ENCODE measurements around the gene GRIN3A.

GRIN3A gene

DNA sequence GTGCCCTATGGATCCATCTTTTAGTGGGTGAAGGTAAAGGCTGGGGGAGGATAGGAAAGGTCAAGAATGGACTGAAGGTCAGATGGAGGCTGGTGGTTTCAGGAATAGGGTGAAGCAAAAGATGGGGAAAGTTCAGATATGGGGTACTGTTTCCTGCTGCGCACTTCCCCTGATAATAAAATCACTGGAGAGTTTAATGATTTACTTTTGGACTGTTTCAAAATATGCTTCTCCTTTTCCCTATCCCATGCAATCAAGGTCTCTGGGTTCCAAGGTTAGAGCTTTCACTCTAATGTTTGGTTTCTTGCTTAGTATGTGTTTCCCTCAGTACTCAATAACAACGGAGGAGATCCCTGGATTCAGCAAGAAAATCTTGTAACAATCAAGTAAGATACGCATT is 132.9 kb downstream of the GRIN3A start:
- no peak overlapping the region for H3K4me3 ChIP-seq (replicated peaks in 1 of 2; ENCODE audit: low read depth in 2 of 2, low read length in 2 of 2)
- DNase-seq (ENCODE audit: low read depth in 2 of 2), result no peak
- TF ChIP-seq, protein P1, sequence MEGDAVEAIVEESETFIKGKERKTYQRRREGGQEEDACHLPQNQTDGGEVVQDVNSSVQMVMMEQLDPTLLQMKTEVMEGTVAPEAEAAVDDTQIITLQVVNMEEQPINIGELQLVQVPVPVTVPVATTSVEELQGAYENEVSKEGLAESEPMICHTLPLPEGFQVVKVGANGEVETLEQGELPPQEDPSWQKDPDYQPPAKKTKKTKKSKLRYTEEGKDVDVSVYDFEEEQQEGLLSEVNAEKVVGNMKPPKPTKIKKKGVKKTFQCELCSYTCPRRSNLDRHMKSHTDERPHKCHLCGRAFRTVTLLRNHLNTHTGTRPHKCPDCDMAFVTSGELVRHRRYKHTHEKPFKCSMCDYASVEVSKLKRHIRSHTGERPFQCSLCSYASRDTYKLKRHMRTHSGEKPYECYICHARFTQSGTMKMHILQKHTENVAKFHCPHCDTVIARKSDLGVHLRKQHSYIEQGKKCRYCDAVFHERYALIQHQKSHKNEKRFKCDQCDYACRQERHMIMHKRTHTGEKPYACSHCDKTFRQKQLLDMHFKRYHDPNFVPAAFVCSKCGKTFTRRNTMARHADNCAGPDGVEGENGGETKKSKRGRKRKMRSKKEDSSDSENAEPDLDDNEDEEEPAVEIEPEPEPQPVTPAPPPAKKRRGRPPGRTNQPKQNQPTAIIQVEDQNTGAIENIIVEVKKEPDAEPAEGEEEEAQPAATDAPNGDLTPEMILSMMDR (IDR thresholded peaks at IDR 0.05; ENCODE audit: low read depth, low read length), result no peak

GRCh38 chr9:101604296-101604695 is 134.2 kb downstream of the GRIN3A start:
- DNase-seq (ENCODE audit: low read depth in 2 of 2), result no peak
- TF ChIP-seq, protein P1 (IDR thresholded peaks at IDR 0.05; ENCODE audit: low read depth, low read length), result no peak
- no peak overlapping the region for H3K4me3 ChIP-seq (replicated peaks in 1 of 2; ENCODE audit: low read depth in 2 of 2, low read length in 2 of 2)

DNA sequence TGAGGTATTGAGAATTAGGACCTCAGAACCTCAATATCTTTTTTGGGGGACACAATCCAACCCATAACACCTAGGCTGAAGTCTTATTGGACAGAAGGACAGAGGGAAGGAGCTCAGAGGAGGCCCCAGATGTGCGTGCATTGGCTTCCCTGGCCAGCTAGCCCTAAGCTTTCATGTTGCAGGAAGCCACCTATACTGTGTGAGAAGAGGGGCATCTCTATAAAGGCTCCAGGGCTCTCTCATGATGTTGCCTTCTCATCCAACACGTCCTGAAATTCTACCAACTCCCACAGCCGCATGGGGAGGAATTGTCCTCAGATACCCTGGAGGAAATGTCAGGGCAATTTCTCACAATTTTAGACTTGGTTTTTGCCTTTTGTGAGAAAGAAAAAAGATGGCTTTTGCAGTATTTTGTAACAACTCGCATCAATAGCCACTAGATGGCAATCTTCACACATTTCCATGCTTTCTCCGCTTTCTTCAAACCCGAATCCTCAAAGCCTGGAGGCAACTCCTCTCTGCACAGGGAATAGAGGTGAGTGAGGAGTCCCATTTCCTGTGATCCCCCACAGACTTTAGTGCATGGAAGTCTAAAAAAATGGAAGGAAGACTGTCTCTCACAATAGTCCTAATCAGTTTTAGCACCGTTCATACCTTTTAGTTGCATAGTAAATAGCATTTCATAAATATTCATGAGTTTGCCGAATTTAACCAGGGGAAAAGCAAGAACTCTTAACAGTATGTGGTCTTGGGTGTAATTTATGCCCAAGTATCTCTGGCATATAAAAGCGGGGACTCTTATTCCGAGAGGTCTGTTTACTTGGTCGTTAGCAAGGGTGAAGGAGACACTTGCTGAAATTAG is 136.3 kb downstream of the GRIN3A start:
- DNase-seq (ENCODE audit: low read depth in 2 of 2), result peak; percentile 60 to 69
- H3K4me3 ChIP-seq (replicated peaks in 1 of 2; ENCODE audit: low read depth in 2 of 2, low read length in 2 of 2), result no peak overlapping the region
- TF ChIP-seq, protein P1 (IDR thresholded peaks at IDR 0.05; ENCODE audit: low read depth, low read length), result peak; percentile 75

DNA sequence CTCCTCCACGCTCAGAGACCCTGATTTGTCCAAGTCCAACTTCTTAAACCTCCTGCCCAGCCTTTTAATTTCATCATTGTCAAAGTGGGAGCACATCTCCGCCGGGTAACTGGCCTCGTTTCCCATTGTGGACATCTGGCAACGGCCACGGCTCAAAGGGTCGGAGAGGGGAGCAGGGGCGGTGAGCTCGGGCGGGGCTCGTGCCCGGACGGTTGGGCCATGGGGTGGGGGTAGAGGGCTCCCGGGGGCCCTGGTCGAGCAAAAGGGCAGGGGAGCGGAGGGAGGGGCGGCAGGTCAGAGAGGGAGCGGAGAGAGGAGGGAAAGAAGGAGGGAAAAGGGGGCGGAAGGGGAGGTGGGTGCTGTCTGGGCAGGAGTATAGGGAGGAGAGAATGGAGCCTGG is 143.7 kb downstream of the GRIN3A start, which contains the start of gene PPP3R2:
Gene PPP3R2, minus strand, starts transcription at position 174 of the 400 bp plus-strand sequence. Its CDS starts 48 bp downstream, at position 126.
- H3K4me3 ChIP-seq (replicated peaks in 1 of 2; ENCODE audit: low read depth in 2 of 2, low read length in 2 of 2), result no peak within 1 kb of the TSS
- TF ChIP-seq, protein P1 (IDR thresholded peaks at IDR 0.05; ENCODE audit: low read depth, low read length), result no peak
- no peak for DNase-seq (ENCODE audit: low read depth in 2 of 2)

- H3K4me3 ChIP-seq (replicated peaks in 1 of 2; ENCODE audit: low read depth in 2 of 2, low read length in 2 of 2), result no peak overlapping the region
- TF ChIP-seq, protein P1 (IDR thresholded peaks at IDR 0.05; ENCODE audit: low read depth, low read length), result no peak
- DNase-seq (ENCODE audit: low read depth in 2 of 2), result no peak
Measured at GRCh38 chr9:101593345-101593744, 145.1 kb downstream of the GRIN3A start.

DNA sequence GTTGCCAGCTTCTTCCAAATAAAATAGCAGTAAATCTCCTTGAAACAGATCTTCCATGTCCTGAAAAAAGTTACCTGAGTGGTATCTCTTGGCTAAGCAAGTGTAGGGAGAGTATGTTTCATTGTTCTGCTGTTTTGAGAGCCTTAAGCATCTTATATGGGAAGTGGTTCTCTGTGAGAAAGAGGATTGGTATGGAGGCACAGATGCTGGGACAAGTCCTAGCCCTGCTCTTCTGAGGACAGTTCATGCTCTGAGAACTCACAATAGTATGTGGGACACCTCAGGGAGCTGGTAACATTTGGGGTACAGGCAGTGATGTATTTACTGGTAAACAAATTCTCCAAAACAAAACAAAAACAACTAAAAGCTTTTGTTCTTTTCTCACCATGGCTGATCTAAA is 145.7 kb downstream of the GRIN3A start:
- DNase-seq (ENCODE audit: low read depth in 2 of 2), result no peak
- TF ChIP-seq, protein P1 (IDR thresholded peaks at IDR 0.05; ENCODE audit: low read depth, low read length), result no peak
- H3K4me3 ChIP-seq (replicated peaks in 1 of 2; ENCODE audit: low read depth in 2 of 2, low read length in 2 of 2), result no peak overlapping the region

Measured in cardiac fibroblast (primary cell).